Measurements from ENCODE around the gene GMPPA. TPM values are rescaled to one million over a fixed set of nuclear protein-coding genes. Genes with fewer than 3 reads are reported as not detected.
A peak's percentile ranks its signal among the peaks of the same experiment; 100 is the strongest.

Gene GMPPA
- total and polyA plus RNA-seq, 9 of the 15 experiments (the other 6 are each of a cell fraction or from before 2014, with no cell fraction given) = 7.0 to 101 (median 66.7) TPM

DNA sequence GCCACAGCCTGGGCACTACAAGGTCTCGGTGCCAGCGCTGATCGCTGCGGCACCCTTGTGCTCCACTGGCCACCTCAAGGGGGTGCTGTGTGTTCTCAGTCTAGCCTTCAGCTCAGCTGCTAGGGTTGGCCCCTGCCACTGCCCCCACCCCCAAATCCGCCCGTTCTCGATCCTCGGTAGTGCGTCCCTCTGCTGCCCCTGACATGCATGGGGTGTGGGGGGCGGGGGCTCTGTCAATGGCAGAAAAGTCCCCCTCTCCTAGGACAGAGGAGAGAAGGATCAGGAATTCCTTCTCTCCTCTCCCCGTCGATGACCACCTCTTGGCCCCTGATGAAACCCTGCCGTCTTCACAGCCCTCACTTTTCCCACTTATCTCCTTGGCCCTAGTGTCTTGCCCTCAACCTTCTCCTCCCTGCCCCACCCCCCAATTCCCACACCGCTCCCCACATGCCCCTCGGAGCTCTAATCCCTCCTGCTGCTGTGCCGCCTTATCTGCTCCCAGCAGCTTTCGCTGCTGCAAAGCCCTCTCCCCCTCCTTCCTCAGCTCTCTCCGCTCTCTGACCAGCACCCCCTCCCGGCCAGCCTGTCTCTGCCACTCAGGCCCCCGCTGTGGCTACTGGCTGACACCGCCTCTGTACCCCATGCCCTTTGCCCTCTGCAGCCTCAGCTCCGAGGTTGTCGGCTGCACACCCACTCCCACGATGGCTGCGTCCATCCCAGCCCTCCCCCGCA lies 11.3 kb downstream of the GMPPA start (continued):
- no peak for TF ChIP-seq TAF15 (IDR thresholded peaks at IDR 0.05; ENCODE audit: low read depth, low read length)
- no peak for TF ChIP-seq ZNF143 (CRISPR knock-in tag; IDR thresholded peaks at IDR 0.05)
- peak; percentile 88 for TF ChIP-seq LCOR (CRISPR knock-in tag; IDR thresholded peaks at IDR 0.05)
- TF ChIP-seq ZNF175 (CRISPR knock-in tag; IDR thresholded peaks at IDR 0.05; ENCODE audit: low read depth) = peak; percentile 93
- TF ChIP-seq MTA3 (IDR thresholded peaks at IDR 0.05; ENCODE audit: borderline replicate concordance) = 0 out of 2 replicates have a peak, but pooled peaks have one; percentile 67
- TF ChIP-seq RBFOX2 (IDR thresholded peaks at IDR 0.05; ENCODE audit: low read depth, low read length) = peak; percentile 54
- TF ChIP-seq HOXB6 (CRISPR knock-in tag; IDR thresholded peaks at IDR 0.05; ENCODE audit: borderline replicate concordance) = no peak
- no peak for TF ChIP-seq POLR2H (tag; IDR thresholded peaks at IDR 0.05; ENCODE audit: low read depth)
- no peak for TF ChIP-seq ZNF354B (CRISPR knock-in tag; IDR thresholded peaks at IDR 0.05)
- TF ChIP-seq MBD2 (IDR thresholded peaks at IDR 0.05; ENCODE audit: borderline replicate concordance, low read depth) = peak; percentile 74
- TF ChIP-seq POLR3G (IDR thresholded peaks at IDR 0.05; ENCODE audit: extremely low read depth, insufficient read length, insufficient replicate concordance) = no peak
- peak; percentile 74; the same call in 1 of the 2 replicates for TF ChIP-seq ELF4 (CRISPR knock-in tag; IDR thresholded peaks at IDR 0.05)
- TF ChIP-seq BMI1 (IDR thresholded peaks at IDR 0.05; ENCODE audit: low read length) = no peak
- TF ChIP-seq, protein P1, sequence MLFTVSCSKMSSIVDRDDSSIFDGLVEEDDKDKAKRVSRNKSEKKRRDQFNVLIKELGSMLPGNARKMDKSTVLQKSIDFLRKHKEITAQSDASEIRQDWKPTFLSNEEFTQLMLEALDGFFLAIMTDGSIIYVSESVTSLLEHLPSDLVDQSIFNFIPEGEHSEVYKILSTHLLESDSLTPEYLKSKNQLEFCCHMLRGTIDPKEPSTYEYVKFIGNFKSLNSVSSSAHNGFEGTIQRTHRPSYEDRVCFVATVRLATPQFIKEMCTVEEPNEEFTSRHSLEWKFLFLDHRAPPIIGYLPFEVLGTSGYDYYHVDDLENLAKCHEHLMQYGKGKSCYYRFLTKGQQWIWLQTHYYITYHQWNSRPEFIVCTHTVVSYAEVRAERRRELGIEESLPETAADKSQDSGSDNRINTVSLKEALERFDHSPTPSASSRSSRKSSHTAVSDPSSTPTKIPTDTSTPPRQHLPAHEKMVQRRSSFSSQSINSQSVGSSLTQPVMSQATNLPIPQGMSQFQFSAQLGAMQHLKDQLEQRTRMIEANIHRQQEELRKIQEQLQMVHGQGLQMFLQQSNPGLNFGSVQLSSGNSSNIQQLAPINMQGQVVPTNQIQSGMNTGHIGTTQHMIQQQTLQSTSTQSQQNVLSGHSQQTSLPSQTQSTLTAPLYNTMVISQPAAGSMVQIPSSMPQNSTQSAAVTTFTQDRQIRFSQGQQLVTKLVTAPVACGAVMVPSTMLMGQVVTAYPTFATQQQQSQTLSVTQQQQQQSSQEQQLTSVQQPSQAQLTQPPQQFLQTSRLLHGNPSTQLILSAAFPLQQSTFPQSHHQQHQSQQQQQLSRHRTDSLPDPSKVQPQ (CRISPR knock-in tag; IDR thresholded peaks at IDR 0.05; ENCODE audit: borderline replicate concordance) = no peak
- no peak for TF ChIP-seq ZNF398 (CRISPR knock-in tag; IDR thresholded peaks at IDR 0.05)
- TF ChIP-seq ZNF766 (CRISPR knock-in tag; conservative IDR thresholded peaks at IDR 0.05) = peak; percentile 63
- TF ChIP-seq MCM7 (IDR thresholded peaks at IDR 0.05) = no peak
- TF ChIP-seq HDAC8 (tag; IDR thresholded peaks at IDR 0.05) = no peak
- no peak for TF ChIP-seq SAFB (IDR thresholded peaks at IDR 0.05; ENCODE audit: borderline replicate concordance, low read depth, low read length)
- peak; percentile 64 for TF ChIP-seq POLR2G (IDR thresholded peaks at IDR 0.05; ENCODE audit: low read depth, low read length)
- peak; percentile 81 for TF ChIP-seq NR2C1 (IDR thresholded peaks at IDR 0.05)
- TF ChIP-seq NR2C1 (tag; IDR thresholded peaks at IDR 0.05) = peak; percentile 87
- TF ChIP-seq ARID3A (IDR thresholded peaks at IDR 0.05; ENCODE audit: borderline replicate concordance, low read depth, low read length) = peak; percentile 50; the same call in 1 of the 2 replicates

Measured in K562 (cell line).